Subcutaneous abdominal adipose tissue (tissue), 5 donors: ENCODE results near the gene NTMT2.
"Not testable (repeated sequence)": the region's sequence is repeated elsewhere in the genome, so short reads cannot be mapped to it uniquely, and the experiment has no call there.

Source experiments
- H3K27ac ChIP-seq: one replicate; pipeline ENCODE4 v1.7.0; 2013; ENCODE audit warnings: low read depth, mild to moderate bottlenecking, inconsistent platforms, low read length, moderate library complexity
- H3K27me3 ChIP-seq, 5 donors: one replicate each; pipeline ENCODE4 v1.7.0; 2013; ENCODE audit warnings: low read length in 5 of 5, inconsistent platforms in 1 of 5; ENCODE audit not compliant: control insufficient read depth in 5 of 5, insufficient read depth in 4 of 5
- H3K36me3 ChIP-seq, 5 donors: one replicate each; pipeline ENCODE4 v1.7.0; 2013; ENCODE audit warnings: low read length in 5 of 5; ENCODE audit not compliant: control insufficient read depth in 5 of 5, insufficient read depth in 5 of 5
- H3K4me1 ChIP-seq, 5 donors: one replicate each; pipeline ENCODE4 v1.7.0; 2013; ENCODE audit warnings: low read length in 5 of 5, mild to moderate bottlenecking in 3 of 5, moderate library complexity in 1 of 5; ENCODE audit not compliant: control insufficient read depth in 5 of 5, insufficient read depth in 5 of 5
- H3K4me3 ChIP-seq, 5 donors: one replicate each; pipeline ENCODE4 v1.7.0; 2013; ENCODE audit warnings: low read length in 5 of 5, low read depth in 1 of 5
- H3K9ac ChIP-seq, 5 donors: one replicate each; pipeline ENCODE4 v1.7.0; 2013; ENCODE audit warnings: low read length in 5 of 5, mild to moderate bottlenecking in 4 of 5, moderate library complexity in 3 of 5
- H3K9me3 ChIP-seq, 5 donors: one replicate each; pipeline ENCODE4 v1.7.0; 2013; ENCODE audit warnings: low read length in 5 of 5; ENCODE audit not compliant: control insufficient read depth in 5 of 5
- donor health status: healthy.
- donor health status: healthy.
- donor health status: healthy.
- donor health status: healthy.
- donor health status: healthy.

NTMT2 gene

GRCh38 chr1:170155055-170155454, 9.3 kb downstream of the NTMT2 start:
- no peaks in the 10 kb centered on the region for H3K27me3 ChIP-seq
- no peak overlapping the region for H3K27ac ChIP-seq
- no peak overlapping the region for H3K4me3 ChIP-seq
- peaks cover 0 to 9% (median 8%) of the 10 kb centered on the region in 5 donors for H3K9me3 ChIP-seq
- no peaks in the 10 kb centered on the region for H3K36me3 ChIP-seq
- no peaks in the 10 kb centered on the region for H3K4me1 ChIP-seq
- H3K9ac ChIP-seq, result no peak overlapping the region

- Histone ChIP-seq H3K27me3 (no peaks in the 10 kb centered on the region), H3K9ac (no peak overlapping the region), H3K4me1 (no peaks in the 10 kb centered on the region), H3K4me3 (no peak overlapping the region), H3K27ac (no peak overlapping the region), H3K9me3 (peaks cover 0 to 9% (median 8%) of the 10 kb centered on the region in 5 donors), H3K36me3 (no peaks in the 10 kb centered on the region)
Measured at GRCh38 chr1:170156594-170156993, 10.8 kb downstream of the NTMT2 start.

- no peak overlapping the region for H3K9ac ChIP-seq
- H3K9me3 ChIP-seq, result peaks cover 0 to 9% (median 8%) of the 10 kb centered on the region in 5 donors
- H3K27ac ChIP-seq, result no peak overlapping the region
- no peak overlapping the region for H3K4me3 ChIP-seq
- H3K4me1 ChIP-seq, result no peaks in the 10 kb centered on the region
- H3K27me3 ChIP-seq, result no peaks in the 10 kb centered on the region
- no peaks in the 10 kb centered on the region for H3K36me3 ChIP-seq
Measured at GRCh38 chr1:170157820-170158219, 12.1 kb downstream of the NTMT2 start.

- no peak overlapping the region for H3K4me3 ChIP-seq
- no peak overlapping the region for H3K27ac ChIP-seq
- H3K9me3 ChIP-seq, result no peaks in the 10 kb centered on the region
- H3K9ac ChIP-seq, result no peak overlapping the region
- no peaks in the 10 kb centered on the region for H3K27me3 ChIP-seq
- H3K4me1 ChIP-seq, result peaks cover 0 to 3% (median 0%) of the 10 kb centered on the region in 5 donors
- H3K36me3 ChIP-seq, result no peaks in the 10 kb centered on the region
Measured at GRCh38 chr1:170162459-170163246, 16.9 kb downstream of the NTMT2 start.

GRCh38 chr1:170164103-170164763, 18.5 kb downstream of the NTMT2 start:
- Histone ChIP-seq H3K27ac (no peak overlapping the region), H3K36me3 (no peaks in the 10 kb centered on the region), H3K4me3 (no peak overlapping the region), H3K27me3 (no peaks in the 10 kb centered on the region), H3K4me1 (peaks cover 0 to 3% (median 0%) of the 10 kb centered on the region in 5 donors), H3K9ac (no peak overlapping the region), H3K9me3 (no peaks in the 10 kb centered on the region)

- no peak overlapping the region for H3K9ac ChIP-seq
- H3K36me3 ChIP-seq, result no peaks in the 10 kb centered on the region
- no peaks in the 10 kb centered on the region for H3K27me3 ChIP-seq
- H3K9me3 ChIP-seq, result peaks cover 0 to 8% (median 0%) of the 10 kb centered on the region in 5 donors
- no peak overlapping the region for H3K27ac ChIP-seq
- no peak overlapping the region for H3K4me3 ChIP-seq
- peaks cover 0 to 3% (median 0%) of the 10 kb centered on the region in 5 donors for H3K4me1 ChIP-seq
Measured at GRCh38 chr1:170166518-170167180, 20.9 kb downstream of the NTMT2 start.

- H3K9me3 ChIP-seq, result peaks cover 0 to 11% (median 0%) of the 10 kb centered on the region in 5 donors
- H3K27me3 ChIP-seq, result no peaks in the 10 kb centered on the region
- H3K4me1 ChIP-seq, result no peaks in the 10 kb centered on the region
- no peak overlapping the region for H3K27ac ChIP-seq
- H3K4me3 ChIP-seq, result peak overlapping the region in 1 of 5 donors; percentile 5
- no peaks in the 10 kb centered on the region for H3K36me3 ChIP-seq
- no peak overlapping the region for H3K9ac ChIP-seq
Measured at GRCh38 chr1:170168265-170168664, 22.5 kb downstream of the NTMT2 start.

- H3K4me1 ChIP-seq, H3K27me3 ChIP-seq, H3K4me3 ChIP-seq, H3K27ac ChIP-seq, H3K9ac ChIP-seq, H3K36me3 ChIP-seq: not testable (repeated sequence)
- H3K9me3 ChIP-seq, result peaks cover 0 to 11% (median 0%) of the 10 kb centered on the region in 5 donors
Measured at GRCh38 chr1:170170513-170170912, 24.8 kb downstream of the NTMT2 start.

- Histone ChIP-seq H3K4me3 (no peak overlapping the region), H3K36me3 (no peaks in the 10 kb centered on the region), H3K9ac (no peak overlapping the region), H3K27me3 (no peaks in the 10 kb centered on the region), H3K4me1 (no peaks in the 10 kb centered on the region), H3K9me3 (peaks cover 0 to 11% (median 0%) of the 10 kb centered on the region in 5 donors), H3K27ac (no peak overlapping the region)
Measured at GRCh38 chr1:170174395-170174794, 28.6 kb downstream of the NTMT2 start.

GRCh38 chr1:170175041-170175440, 29.3 kb downstream of the NTMT2 start:
- Histone ChIP-seq H3K27ac (no peak overlapping the region), H3K27me3 (no peaks in the 10 kb centered on the region), H3K4me3 (no peak overlapping the region), H3K9me3 (peaks cover 0 to 11% (median 0%) of the 10 kb centered on the region in 5 donors), H3K9ac (no peak overlapping the region), H3K4me1 (no peaks in the 10 kb centered on the region), H3K36me3 (no peaks in the 10 kb centered on the region)
